Tibial artery (tissue), 4 donors: ENCODE results near the gene TTLL11.

Source experiments
- DNase-seq, 2 donors: peaks; one replicate each; pipeline ENCODE4 v3.0.0-alpha.2; 2019
- H3K27ac ChIP-seq, 2 donors: fragments of 200-600 bp; sonication (generic) in 1 of 2; 1 replicate in 1 of 2; 2 replicates in 1 of 2; pipeline ENCODE4 v1.5.1; 2018 to 2019; ENCODE audit warnings: mild to moderate bottlenecking in 1 of 2
- H3K27me3 ChIP-seq, 2 donors: fragments of 200-600 bp; sonication (generic) in 1 of 2; one replicate each; pipeline versions ENCODE4 v1.5.1 to v1.6.0; 2016 to 2019
- H3K36me3 ChIP-seq, 3 donors: fragments of 200-600 bp; sonication (generic) in 2 of 3; one replicate each; pipeline ENCODE4 v1.5.1; 2016 to 2019; ENCODE audit warnings: mild to moderate bottlenecking in 2 of 3
- H3K4me1 ChIP-seq, 4 donors: fragments of 200-600 bp; sonication (generic) in 2 of 4; 1 replicate in 3 of 4; 2 replicates in 1 of 4; pipeline ENCODE4 v1.5.1; 2016 to 2019
- H3K4me3 ChIP-seq, 2 donors: fragments of 200-600 bp; sonication (generic) in 1 of 2; 1 replicate in 1 of 2; 2 replicates in 1 of 2; pipeline ENCODE4 v1.5.1; 2018 to 2019; ENCODE audit warnings: mild to moderate bottlenecking in 2 of 2
- H3K9me3 ChIP-seq, 3 donors: fragments of 200-600 bp; sonication (generic) in 1 of 3; one replicate each; pipeline ENCODE4 v1.5.1; 2016 to 2019
- CTCF ChIP-seq, 2 experiments: fragments of 200-600 bp in 1 of 2; fragments of 450-650 bp in 1 of 2; IDR thresholded peaks; one replicate each; pipeline ENCODE4 v1.5.1; 2017 to 2019; ENCODE audit warnings: antibody characterized with exemption in 2 of 2, mild to moderate bottlenecking in 1 of 2, moderate library complexity in 1 of 2
- intact Hi-C: fragments of 100-400 bp; cut with DNase I; formaldehyde crosslinking; loops from one replicate; pipeline ENCODE4 v1.15.0; 2023; ENCODE audit warnings: low total_unique reads

The TTLL11 gene

GRCh38 chr9:121860744-121861143 lies 232.4 kb downstream of the TTLL11 start:
- no peak for TF ChIP-seq CTCF (IDR thresholded peaks at IDR 0.05)
- no peaks in the 10 kb centered on the region for H3K36me3 ChIP-seq
- peaks cover 0 to 19% (median 8%) of the 10 kb centered on the region in 4 donors for H3K4me1 ChIP-seq
- peak overlapping the region in 1 of 2 donors; percentile 39 for H3K27ac ChIP-seq
- H3K9me3 ChIP-seq, result no peaks in the 10 kb centered on the region
- H3K4me3 ChIP-seq, result no peak overlapping the region
- no peaks in the 10 kb centered on the region for H3K27me3 ChIP-seq
- intact Hi-C loops, result no loop called here
- peak; percentile 45 to 85 for DNase-seq

GRCh38 chr9:121860213-121860612 lies 232.9 kb downstream of the TTLL11 start:
- DNase-seq, result no peak
- H3K4me3 ChIP-seq, result no peak overlapping the region
- H3K36me3 ChIP-seq, result no peaks in the 10 kb centered on the region
- H3K4me1 ChIP-seq, result peaks cover 0 to 19% (median 8%) of the 10 kb centered on the region in 4 donors
- H3K9me3 ChIP-seq, result no peaks in the 10 kb centered on the region
- TF ChIP-seq CTCF (IDR thresholded peaks at IDR 0.05), result no peak
- intact Hi-C loops, result no loop called here
- H3K27me3 ChIP-seq, result no peaks in the 10 kb centered on the region
- peak overlapping the region in 1 of 2 donors; percentile 39 for H3K27ac ChIP-seq

- Histone ChIP-seq H3K27me3 (no peaks in the 10 kb centered on the region), H3K4me1 (peaks cover 0 to 19% (median 8%) of the 10 kb centered on the region in 4 donors), H3K4me3 (no peak overlapping the region), H3K27ac (no peak overlapping the region), H3K9me3 (no peaks in the 10 kb centered on the region), H3K36me3 (no peaks in the 10 kb centered on the region)
- no peak for DNase-seq
- intact Hi-C loops, result no loop called here
- TF ChIP-seq CTCF (IDR thresholded peaks at IDR 0.05), result no peak
Observed at GRCh38 chr9:121859646-121860045, 233.5 kb downstream of the TTLL11 start.

- intact Hi-C loops, result no loop called here
- Histone ChIP-seq H3K27ac (no peak overlapping the region), H3K4me1 (peaks cover 0 to 19% (median 8%) of the 10 kb centered on the region in 4 donors), H3K27me3 (no peaks in the 10 kb centered on the region), H3K36me3 (no peaks in the 10 kb centered on the region), H3K9me3 (no peaks in the 10 kb centered on the region), H3K4me3 (no peak overlapping the region)
- TF ChIP-seq CTCF (IDR thresholded peaks at IDR 0.05), result no peak
- DNase-seq, result no peak
Observed at GRCh38 chr9:121858788-121859187, 234.3 kb downstream of the TTLL11 start.

- DNase-seq, result no peak
- intact Hi-C loops, result no loop called here
Observed at GRCh38 chr9:121857928-121858327, 235.2 kb downstream of the TTLL11 start.

More at GRCh38 chr9:121857928-121858327, 235.2 kb downstream of the TTLL11 start:
- Histone ChIP-seq H3K27me3 (no peaks in the 10 kb centered on the region), H3K9me3 (no peaks in the 10 kb centered on the region), H3K4me1 (peaks cover 0 to 27% (median 13%) of the 10 kb centered on the region in 4 donors), H3K4me3 (no peak overlapping the region), H3K27ac (no peak overlapping the region), H3K36me3 (no peaks in the 10 kb centered on the region)
- TF ChIP-seq CTCF (IDR thresholded peaks at IDR 0.05), result no peak
